ENCODE data around the gene RTN4RL1.
A peak's percentile ranks its signal among the peaks of the same experiment; 100 is the strongest.

RTN4RL1 gene

DNA sequence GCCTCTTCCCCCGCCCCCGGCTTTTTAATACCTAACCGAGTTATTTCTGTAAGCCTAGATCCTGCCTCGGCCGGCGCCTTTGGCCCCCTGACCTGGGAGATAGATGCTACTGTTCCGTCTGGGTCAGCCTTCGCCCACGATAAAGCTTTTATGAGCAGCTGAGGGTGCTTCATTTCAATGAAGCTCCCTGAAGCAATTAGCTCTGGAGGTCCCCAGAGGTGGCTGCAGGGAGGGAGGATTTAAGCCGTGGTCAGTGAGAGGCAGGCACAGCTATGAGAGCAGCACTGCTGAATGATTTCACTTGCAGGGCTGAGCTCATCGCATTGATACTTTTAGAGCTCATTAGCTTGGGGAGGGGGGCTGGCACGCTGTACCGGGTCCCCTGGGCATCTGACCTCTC lies 105.9 kb downstream of the RTN4RL1 start:
- TF ChIP-seq MYC (IDR thresholded peaks at IDR 0.05; ENCODE audit: low read depth, low read length) (no peak), POLR2A (IDR thresholded peaks at IDR 0.05; ENCODE audit: extremely low read depth, insufficient read length) (no peak), MAX (IDR thresholded peaks at IDR 0.05; ENCODE audit: low read depth, low read length) (no peak), CTCF (IDR thresholded peaks at IDR 0.05; ENCODE audit: low read depth, low read length) (no peak)
- no peak overlapping the region for H3K4me3 ChIP-seq (ENCODE audit: low read depth, low read length)
- no peak for DNase-seq (ENCODE audit: low read depth)

GRCh38 chr17:1918346-1919162 lies 106.6 kb downstream of the RTN4RL1 start:
- TF ChIP-seq CTCF (IDR thresholded peaks at IDR 0.05; ENCODE audit: low read depth, low read length) (no peak), MYC (IDR thresholded peaks at IDR 0.05; ENCODE audit: low read depth, low read length) (no peak), POLR2A (IDR thresholded peaks at IDR 0.05; ENCODE audit: extremely low read depth, insufficient read length) (no peak), MAX (IDR thresholded peaks at IDR 0.05; ENCODE audit: low read depth, low read length) (no peak)
- no peak overlapping the region for H3K4me3 ChIP-seq (ENCODE audit: low read depth, low read length)
- DNase-seq (ENCODE audit: low read depth) = no peak

GRCh38 chr17:1916963-1917715 lies 108.0 kb downstream of the RTN4RL1 start:
- TF ChIP-seq POLR2A (IDR thresholded peaks at IDR 0.05; ENCODE audit: extremely low read depth, insufficient read length) (no peak), CTCF (IDR thresholded peaks at IDR 0.05; ENCODE audit: low read depth, low read length) (no peak), MYC (IDR thresholded peaks at IDR 0.05; ENCODE audit: low read depth, low read length) (no peak), MAX (IDR thresholded peaks at IDR 0.05; ENCODE audit: low read depth, low read length) (no peak)
- no peak overlapping the region for H3K4me3 ChIP-seq (ENCODE audit: low read depth, low read length)
- DNase-seq (ENCODE audit: low read depth) = no peak

DNA sequence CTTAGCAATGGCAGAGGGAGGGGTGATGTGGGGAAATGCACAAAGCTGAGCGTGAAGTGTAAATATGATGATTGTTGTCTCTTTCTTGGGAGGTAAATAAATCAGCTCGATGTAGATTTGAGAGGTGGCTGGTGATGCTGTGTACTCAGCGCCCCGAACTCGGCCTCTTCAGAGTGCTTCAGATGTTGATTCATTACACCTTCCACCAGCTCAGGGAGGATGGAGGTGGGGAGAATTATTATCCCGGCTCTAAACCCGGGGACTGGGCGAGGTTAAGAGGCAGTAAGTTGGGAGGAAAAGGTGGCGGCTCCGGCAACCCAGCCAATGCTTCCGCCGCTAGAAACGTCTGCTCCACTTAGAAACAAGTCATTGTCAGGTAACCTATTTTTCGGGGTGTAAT lies 108.8 kb downstream of the RTN4RL1 start:
- H3K4me3 ChIP-seq (ENCODE audit: low read depth, low read length) = no peak overlapping the region
- TF ChIP-seq POLR2A (IDR thresholded peaks at IDR 0.05; ENCODE audit: extremely low read depth, insufficient read length) = no peak
- no peak for TF ChIP-seq CTCF (IDR thresholded peaks at IDR 0.05; ENCODE audit: low read depth, low read length)
- DNase-seq (ENCODE audit: low read depth) = no peak

- no peak overlapping the region for H3K4me3 ChIP-seq (ENCODE audit: low read depth, low read length)
- TF ChIP-seq MAX (IDR thresholded peaks at IDR 0.05; ENCODE audit: low read depth, low read length) (no peak), CTCF (IDR thresholded peaks at IDR 0.05; ENCODE audit: low read depth, low read length) (no peak), POLR2A (IDR thresholded peaks at IDR 0.05; ENCODE audit: extremely low read depth, insufficient read length) (no peak), MYC (IDR thresholded peaks at IDR 0.05; ENCODE audit: low read depth, low read length) (no peak)
- DNase-seq (ENCODE audit: low read depth) = peak; percentile 35
Measured at GRCh38 chr17:1915889-1916288, 109.2 kb downstream of the RTN4RL1 start.
